CD4-positive, CD25-positive, alpha-beta regulatory T cell (primary cell): Measurements from ENCODE around the gene ATP2B2. TPM values are rescaled to one million over a fixed set of nuclear protein-coding genes. Genes with fewer than 3 reads are reported as not detected.

Experiments used
- ATAC-seq, 2 donors: fragments of 150-1000 bp; cut with Tn5 transposase; one replicate each; pipeline ENCODE4 v1.10.0; 2021; ENCODE audit warnings: low read depth in 2 of 2, moderate number of reproducible peaks in 2 of 2, moderate library complexity in 1 of 2
- DNase-seq, 3 donors: peaks; one replicate each; pipeline versions ENCODE4 v3.0.0 to v3.0.0-alpha.2; 2012 to 2022; ENCODE audit warnings: mixed read lengths in 1 of 3
- H3K27ac ChIP-seq: one replicate; pipeline ENCODE4 v1.7.0; 2013; ENCODE audit warnings: mild to moderate bottlenecking, low read length; ENCODE audit not compliant: insufficient read depth, poor library complexity, severe bottlenecking
- H3K27me3 ChIP-seq: one replicate; pipeline ENCODE4 v1.7.0; 2013; ENCODE audit warnings: low read length; ENCODE audit not compliant: control insufficient read depth, insufficient read depth
- H3K36me3 ChIP-seq: one replicate; pipeline ENCODE4 v1.7.0; 2013; ENCODE audit warnings: mild to moderate bottlenecking, low read length, moderate library complexity; ENCODE audit not compliant: control insufficient read depth, insufficient read depth
- H3K4me1 ChIP-seq: 2 replicates; pipeline ENCODE4 v1.7.0; 2013; ENCODE audit warnings: mild to moderate bottlenecking, low read length; ENCODE audit not compliant: insufficient read depth, control insufficient read depth, poor library complexity, severe bottlenecking
- H3K4me3 ChIP-seq: one replicate; pipeline ENCODE4 v1.7.0; 2013; ENCODE audit warnings: low read depth, mild to moderate bottlenecking, low read length, moderate library complexity
- H3K9me3 ChIP-seq, 2 experiments: 1 replicate in 1 of 2; 2 replicates in 1 of 2; pipeline ENCODE4 v1.7.0; 2013; ENCODE audit warnings: low read length in 2 of 2, mild to moderate bottlenecking in 1 of 2, moderate library complexity in 1 of 2; ENCODE audit not compliant: control insufficient read depth in 2 of 2
- H3K27ac Mint-ChIP-seq, 3 donors: one replicate each; pipeline ENCODE4 v1.8.0; 2020 to 2022; ENCODE audit warnings: mild to moderate bottlenecking in 3 of 3, mixed read lengths in 3 of 3, moderate library complexity in 2 of 3
- H3K27me3 Mint-ChIP-seq: one replicate; pipeline ENCODE4 v1.8.0; 2022; ENCODE audit warnings: mild to moderate bottlenecking, mixed read lengths
- H3K36me3 Mint-ChIP-seq: one replicate; pipeline ENCODE4 v1.8.0; 2020; ENCODE audit warnings: mixed read lengths
- H3K4me1 Mint-ChIP-seq, 4 donors: one replicate each; pipeline ENCODE4 v1.8.0; 2020 to 2022; ENCODE audit warnings: mixed read lengths in 4 of 4, mild to moderate bottlenecking in 1 of 4
- H3K4me3 Mint-ChIP-seq, 4 donors: one replicate each; pipeline ENCODE4 v1.8.0; 2020 to 2022; ENCODE audit warnings: mild to moderate bottlenecking in 4 of 4, mixed read lengths in 4 of 4, moderate library complexity in 3 of 4
- H3K9me3 Mint-ChIP-seq, 7 donors: one replicate each; pipeline ENCODE4 v1.8.0; 2020 to 2022; ENCODE audit warnings: mixed read lengths in 7 of 7, mild to moderate bottlenecking in 3 of 7, moderate library complexity in 2 of 7
- polyA plus RNA-seq, 4 donors: library from polyadenylated mRNA; unstranded; fragments of 300-500 nt; fragmentation: Illumina TruSeq; gene quantifications; one replicate each; pipeline ENCODE4 v1.2.3, GENCODE V29; 2021
- total RNA-seq: library from RNA; stranded (reverse); gene quantifications from one replicate; pipeline ENCODE4 v1.2.3, GENCODE V29; 2022

The ATP2B2 gene
- total and polyA plus RNA-seq, 5 donors from 2014 or later = 0.13 TPM; not detected in 4

DNA sequence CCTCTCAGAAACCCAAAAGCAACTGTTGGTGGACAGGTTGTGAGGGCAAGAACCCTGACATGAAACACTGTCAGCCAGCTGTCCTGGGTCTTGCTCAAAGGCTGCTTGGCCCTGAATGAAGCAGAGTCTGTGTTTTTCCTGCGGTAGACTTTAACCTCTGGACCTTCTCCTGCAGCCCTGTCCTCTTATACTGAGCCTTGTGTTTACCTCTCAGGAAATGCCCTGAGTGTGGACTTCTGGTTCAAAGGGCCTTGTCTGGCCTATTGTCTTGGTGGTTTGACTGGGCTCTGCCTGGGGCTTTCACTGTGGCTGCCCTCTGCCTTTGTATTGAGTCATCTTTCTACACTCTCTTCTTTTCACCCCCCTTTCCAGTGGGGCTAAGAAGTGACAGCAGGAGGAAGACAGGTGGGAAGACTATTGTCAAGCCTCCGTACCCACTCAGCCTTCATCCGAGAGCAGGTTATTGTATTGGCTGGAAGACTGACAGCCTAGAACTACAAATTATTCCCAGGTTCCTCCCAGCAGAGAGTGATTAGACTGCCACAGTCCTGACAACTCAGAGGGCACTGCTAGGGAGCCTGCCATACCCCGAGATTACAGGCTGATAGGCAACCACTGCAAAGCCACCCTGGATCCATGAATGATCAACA, 187.9 kb downstream of the ATP2B2 start:
- Mint-ChIP-seq H3K27me3 (no peaks in the 10 kb centered on the region), H3K27ac (peak overlapping the region in 1 of 3 donors; percentile 44), H3K36me3 (peaks cover 27% of the 10 kb centered on the region), H3K9me3 (no peaks in the 10 kb centered on the region), H3K4me3 (peak overlapping the region in 2 of 4 donors; percentile 22 to 92), H3K4me1 (peaks cover 4 to 39% (median 15%) of the 10 kb centered on the region in 4 donors)
- Histone ChIP-seq H3K27ac (no peak overlapping the region), H3K4me3 (no peak overlapping the region), H3K4me1 (peaks cover 22% of the 10 kb centered on the region), H3K27me3 (no peaks in the 10 kb centered on the region), H3K36me3 (peaks cover 55% of the 10 kb centered on the region), H3K9me3 (no peaks in the 10 kb centered on the region)
- no peak for DNase-seq
- no peak for ATAC-seq

DNA sequence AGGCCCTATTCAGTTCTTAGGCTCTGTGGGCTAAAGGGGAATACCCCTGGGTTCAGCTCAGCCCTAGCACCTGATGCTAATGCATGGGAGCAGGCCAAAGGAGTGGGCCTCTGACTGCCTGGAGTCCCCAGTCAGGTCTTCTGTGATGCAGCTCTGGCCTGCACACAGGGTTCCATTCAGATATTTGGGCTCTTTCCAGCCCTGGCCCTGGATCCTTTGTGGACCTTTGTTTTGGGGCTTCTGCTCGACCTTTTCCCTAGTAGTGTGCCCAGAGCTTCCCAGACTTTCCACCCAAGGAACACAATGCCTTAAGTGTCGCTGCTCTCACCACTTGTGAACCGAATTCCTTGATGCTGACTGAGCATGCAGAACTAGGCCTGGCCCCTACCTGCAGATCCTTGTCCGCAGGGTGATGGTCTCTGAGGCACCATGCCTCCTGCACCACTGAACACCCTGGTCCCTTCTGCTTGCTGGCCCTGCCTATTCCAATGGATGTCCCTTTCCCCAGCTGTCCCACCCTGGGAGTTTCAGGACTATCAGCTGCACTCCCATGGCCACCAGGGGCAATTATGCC, 189.5 kb downstream of the ATP2B2 start:
- Histone ChIP-seq H3K27ac (no peak overlapping the region), H3K4me3 (no peak overlapping the region), H3K27me3 (no peaks in the 10 kb centered on the region), H3K9me3 (no peaks in the 10 kb centered on the region), H3K4me1 (peaks cover 22% of the 10 kb centered on the region), H3K36me3 (peaks cover 71% of the 10 kb centered on the region)
- Mint-ChIP-seq H3K36me3 (peaks cover 34% of the 10 kb centered on the region), H3K4me3 (no peak overlapping the region), H3K9me3 (no peaks in the 10 kb centered on the region), H3K27me3 (no peaks in the 10 kb centered on the region), H3K4me1 (peaks cover 0 to 34% (median 16%) of the 10 kb centered on the region in 4 donors), H3K27ac (no peak overlapping the region)
- DNase-seq (no peak), ATAC-seq (no peak)

DNA sequence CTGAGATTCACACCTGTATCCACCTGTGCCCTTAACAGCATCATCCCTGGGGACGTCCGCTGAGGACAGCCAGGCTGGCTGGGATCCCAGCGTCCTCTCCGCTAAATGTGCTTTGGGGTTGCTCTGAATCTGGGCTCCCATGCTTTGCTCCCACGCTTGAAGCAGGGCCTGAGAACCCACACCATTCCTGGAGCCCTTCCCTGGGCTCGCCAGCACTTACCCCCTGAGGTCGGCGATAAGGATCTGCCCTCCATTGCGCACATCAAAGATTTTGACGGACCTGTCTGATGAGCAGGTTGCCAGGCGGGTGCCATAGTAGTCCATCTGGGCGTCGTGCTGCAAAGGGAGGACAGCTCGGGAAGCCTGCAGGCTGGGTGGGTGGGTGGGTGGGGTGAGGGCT, 190.3 kb downstream of the ATP2B2 start:
- H3K36me3 ChIP-seq = peaks cover 77% of the 10 kb centered on the region
- no peak for DNase-seq
- H3K27me3 ChIP-seq = no peaks in the 10 kb centered on the region
- Mint-ChIP-seq H3K4me1 (peaks cover 0 to 30% (median 14%) of the 10 kb centered on the region in 4 donors), H3K9me3 (no peaks in the 10 kb centered on the region), H3K27ac (no peak overlapping the region), H3K27me3 (no peaks in the 10 kb centered on the region), H3K4me3 (no peak overlapping the region), H3K36me3 (peaks cover 37% of the 10 kb centered on the region)
- H3K4me3 ChIP-seq = no peak overlapping the region
- H3K4me1 ChIP-seq = peaks cover 16% of the 10 kb centered on the region
- no peak for ATAC-seq
- no peaks in the 10 kb centered on the region for H3K9me3 ChIP-seq
- H3K27ac ChIP-seq = no peak overlapping the region

DNA sequence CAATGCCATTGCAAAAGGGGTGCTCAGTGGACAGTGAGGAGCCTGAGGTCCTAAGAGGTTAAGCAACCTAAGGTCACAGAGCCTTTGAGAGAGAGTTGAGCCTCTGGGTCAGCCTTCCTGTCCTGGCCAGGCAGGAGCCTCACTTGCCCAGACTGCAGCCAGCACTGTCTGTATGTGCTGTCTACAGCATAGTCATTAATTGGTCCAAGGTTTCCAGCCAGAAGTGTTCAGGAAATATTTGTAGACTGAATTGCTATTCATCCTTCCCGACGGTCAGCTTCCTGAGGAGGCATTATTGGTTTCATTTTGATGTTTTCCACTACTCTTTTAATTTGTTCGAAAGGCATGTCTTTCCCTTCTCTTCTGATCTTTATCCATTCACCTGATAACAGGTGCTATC, 192.5 kb downstream of the ATP2B2 start:
- no peak overlapping the region for H3K27ac ChIP-seq
- no peaks in the 10 kb centered on the region for H3K9me3 ChIP-seq
- H3K4me1 ChIP-seq = no peaks in the 10 kb centered on the region
- DNase-seq = no peak
- no peaks in the 10 kb centered on the region for H3K27me3 ChIP-seq
- Mint-ChIP-seq H3K36me3 (peaks cover 46% of the 10 kb centered on the region), H3K27ac (no peak overlapping the region), H3K4me3 (no peak overlapping the region), H3K27me3 (no peaks in the 10 kb centered on the region), H3K4me1 (peaks cover 0 to 12% (median 4%) of the 10 kb centered on the region in 4 donors), H3K9me3 (no peaks in the 10 kb centered on the region)
- H3K4me3 ChIP-seq = no peak overlapping the region
- ATAC-seq = no peak
- H3K36me3 ChIP-seq = peaks cover 89% of the 10 kb centered on the region

DNA sequence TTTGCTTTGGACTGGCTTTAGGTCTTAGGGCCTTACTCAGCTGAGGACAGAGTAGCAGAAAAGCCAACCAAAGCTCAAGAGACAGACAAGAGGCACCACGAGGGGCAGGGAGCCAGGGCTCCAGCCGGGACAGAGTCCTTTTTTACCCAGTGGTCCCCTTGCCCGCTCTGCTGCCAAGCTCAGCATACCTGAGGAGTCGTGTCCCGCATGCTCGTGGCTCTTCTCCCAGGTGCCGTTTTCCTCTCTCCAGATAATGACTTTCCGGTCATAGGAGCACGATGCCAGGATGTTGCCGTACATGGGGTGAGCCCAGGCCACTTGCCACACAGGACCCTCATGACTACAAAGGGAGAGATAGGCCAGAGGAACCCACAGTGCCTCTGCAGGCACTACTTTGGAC, 193.0 kb downstream of the ATP2B2 start:
- H3K27ac Mint-ChIP-seq = no peak overlapping the region
- Histone ChIP-seq H3K36me3 (peaks cover 89% of the 10 kb centered on the region), H3K4me3 (no peak overlapping the region), H3K9me3 (no peaks in the 10 kb centered on the region), H3K27me3 (no peaks in the 10 kb centered on the region), H3K4me1 (no peaks in the 10 kb centered on the region), H3K27ac (no peak overlapping the region)
- H3K36me3 Mint-ChIP-seq = peaks cover 48% of the 10 kb centered on the region
- no peaks in the 10 kb centered on the region for H3K27me3 Mint-ChIP-seq
- H3K4me1 Mint-ChIP-seq = peaks cover 0 to 8% (median 4%) of the 10 kb centered on the region in 4 donors
- DNase-seq (no peak), ATAC-seq (no peak)
- no peaks in the 10 kb centered on the region for H3K9me3 Mint-ChIP-seq
- H3K4me3 Mint-ChIP-seq = no peak overlapping the region

DNA sequence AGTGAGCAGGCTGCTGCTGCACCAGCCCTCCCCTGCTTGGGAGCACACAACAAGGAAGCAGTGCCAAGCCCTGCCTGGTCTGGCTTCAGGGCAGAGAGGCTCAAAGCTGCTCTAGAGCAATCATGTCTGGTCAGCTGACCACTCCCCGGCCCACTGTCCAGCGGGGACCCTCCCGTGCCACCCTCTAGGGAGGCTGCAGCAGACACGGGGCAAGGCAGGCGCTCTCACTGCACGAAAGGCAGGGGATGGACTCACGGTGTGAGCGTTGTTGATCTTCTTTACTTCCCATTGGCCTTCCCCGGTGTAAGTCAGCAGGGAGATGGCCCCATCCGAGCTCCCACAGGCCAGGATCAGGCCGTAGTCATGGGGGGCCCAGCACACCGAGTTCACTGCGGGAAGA, 193.7 kb downstream of the ATP2B2 start:
- no peaks in the 10 kb centered on the region for H3K27me3 ChIP-seq
- Mint-ChIP-seq H3K36me3 (peaks cover 49% of the 10 kb centered on the region), H3K27me3 (no peaks in the 10 kb centered on the region), H3K27ac (no peak overlapping the region), H3K9me3 (no peaks in the 10 kb centered on the region), H3K4me1 (peaks cover 0 to 4% (median 3%) of the 10 kb centered on the region in 4 donors), H3K4me3 (no peak overlapping the region)
- peaks cover 88% of the 10 kb centered on the region for H3K36me3 ChIP-seq
- H3K9me3 ChIP-seq = no peaks in the 10 kb centered on the region
- no peak overlapping the region for H3K4me3 ChIP-seq
- ATAC-seq (no peak), DNase-seq (no peak)
- H3K27ac ChIP-seq = no peak overlapping the region
- no peaks in the 10 kb centered on the region for H3K4me1 ChIP-seq

DNA sequence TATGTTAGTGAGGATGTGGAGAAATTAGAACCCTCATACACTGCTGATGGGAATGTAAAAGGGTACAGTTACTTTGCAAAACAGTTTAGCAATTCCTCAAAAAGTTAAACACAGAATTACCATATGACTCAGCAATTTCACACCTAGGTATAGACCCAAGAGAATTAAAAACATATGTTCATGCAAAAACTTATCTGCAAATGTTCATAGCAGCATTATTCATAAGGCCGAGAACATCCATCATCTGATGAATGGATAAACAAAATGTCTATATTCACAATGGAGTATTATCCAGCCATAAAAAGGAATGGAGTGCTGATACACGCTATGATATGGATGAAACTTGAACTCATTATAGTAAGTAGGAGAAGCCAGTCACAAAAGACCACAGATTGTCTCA, 194.8 kb downstream of the ATP2B2 start:
- Mint-ChIP-seq H3K9me3 (no peaks in the 10 kb centered on the region), H3K27me3 (no peaks in the 10 kb centered on the region), H3K27ac (no peak overlapping the region), H3K4me3 (no peak overlapping the region), H3K4me1 (peaks cover 3 to 5% (median 4%) of the 10 kb centered on the region in 4 donors), H3K36me3 (peaks cover 58% of the 10 kb centered on the region)
- DNase-seq = no peak
- Histone ChIP-seq H3K4me3 (no peak overlapping the region), H3K36me3 (peaks cover 88% of the 10 kb centered on the region), H3K9me3 (no peaks in the 10 kb centered on the region), H3K27ac (no peak overlapping the region), H3K4me1 (no peaks in the 10 kb centered on the region), H3K27me3 (no peaks in the 10 kb centered on the region)
- ATAC-seq = no peak

DNA sequence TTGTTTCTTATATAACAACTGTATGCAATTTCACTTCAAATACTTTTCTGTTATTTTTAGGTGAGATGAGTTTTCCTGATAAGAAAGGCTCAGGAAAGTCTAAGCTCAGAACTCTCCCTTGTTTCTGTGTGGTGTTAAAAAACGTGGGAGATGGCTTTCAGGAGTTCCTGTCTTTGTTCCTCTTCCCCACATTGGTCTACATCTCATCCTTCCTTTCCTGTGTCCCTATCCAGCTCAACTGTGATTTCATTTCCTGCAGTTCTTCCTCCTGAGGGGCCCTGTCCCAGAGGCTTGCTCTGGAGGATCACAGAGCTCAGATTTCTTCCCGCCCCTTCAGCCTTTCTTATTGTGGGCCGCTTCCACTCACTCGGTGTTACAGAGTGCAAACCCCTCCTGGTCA, 195.7 kb downstream of the ATP2B2 start:
- ATAC-seq = no peak
- Mint-ChIP-seq H3K4me3 (no peak overlapping the region), H3K9me3 (no peaks in the 10 kb centered on the region), H3K27ac (peak overlapping the region in 1 of 3 donors; percentile 36), H3K4me1 (peaks cover 3 to 5% (median 4%) of the 10 kb centered on the region in 4 donors), H3K27me3 (no peaks in the 10 kb centered on the region), H3K36me3 (peaks cover 60% of the 10 kb centered on the region)
- Histone ChIP-seq H3K4me1 (no peaks in the 10 kb centered on the region), H3K9me3 (no peaks in the 10 kb centered on the region), H3K4me3 (no peak overlapping the region), H3K27me3 (no peaks in the 10 kb centered on the region), H3K36me3 (peaks cover 89% of the 10 kb centered on the region), H3K27ac (no peak overlapping the region)
- no peak for DNase-seq
